CD4-positive, alpha-beta T cell (primary cell): ENCODE results near the gene ARSJ. TPM values are rescaled to one million over a fixed set of nuclear protein-coding genes. Genes with fewer than 3 reads are reported as not detected.

Experiments used
- ATAC-seq: fragments of 200-7000 bp; cut with Tn5 transposase; one replicate; pipeline ENCODE4 v1.10.0; 2022; ENCODE audit warnings: mild to moderate bottlenecking; ENCODE audit not compliant: poor library complexity
- CTCF ChIA-PET: fragments of 350-600 bp; sonication (Branson Sonifier 250); formaldehyde crosslinking; loops from one replicate; lab custom pipeline; 2021; ENCODE audit warnings: antibody characterized with exemption, inconsistent platforms; lab: Charles Lee
- POLR2A ChIA-PET: fragments of 350-600 bp; sonication (Branson Sonifier 250); formaldehyde crosslinking; loops from one replicate; lab custom pipeline; 2021; ENCODE audit warnings: antibody characterized with exemption, inconsistent platforms; lab: Charles Lee
- DNase-seq, 14 experiments: peaks; one replicate each; pipeline ENCODE4 v3.0.0-alpha.2; 2013 to 2020; ENCODE audit warnings: mixed read lengths in 2 of 14
- H3K27ac ChIP-seq, 2 donors: one replicate each; pipeline versions ENCODE4 v1.5.1 to v1.7.0; 2013; ENCODE audit warnings: low read length in 2 of 2, low read depth in 1 of 2, mild to moderate bottlenecking in 1 of 2
- H3K27me3 ChIP-seq, 2 experiments: 1 replicate in 1 of 2; 2 replicates in 1 of 2; pipeline versions ENCODE4 v1.6.1 to v1.7.0; 2013; ENCODE audit warnings: low read length in 2 of 2, control low read depth in 1 of 2, mild to moderate bottlenecking in 1 of 2, moderate library complexity in 1 of 2; ENCODE audit not compliant: insufficient read depth in 2 of 2, control insufficient read depth in 1 of 2
- H3K36me3 ChIP-seq: one replicate; pipeline ENCODE4 v1.6.1; 2013; ENCODE audit warnings: low read length, control low read depth; ENCODE audit not compliant: insufficient read depth
- H3K4me1 ChIP-seq: one replicate; pipeline ENCODE4 v1.6.1; 2013; ENCODE audit warnings: low read length, control low read depth; ENCODE audit not compliant: insufficient read depth
- H3K4me3 ChIP-seq: one replicate; pipeline ENCODE4 v1.5.1; 2013; ENCODE audit warnings: mild to moderate bottlenecking, low read length, moderate library complexity
- H3K9me3 ChIP-seq, 2 experiments: 1 replicate in 1 of 2; 2 replicates in 1 of 2; pipeline versions ENCODE4 v1.6.1 to v1.7.0; 2013; ENCODE audit warnings: low read length in 2 of 2, mild to moderate bottlenecking in 2 of 2, control low read depth in 1 of 2, moderate library complexity in 1 of 2; ENCODE audit not compliant: control insufficient read depth in 1 of 2, insufficient read depth in 1 of 2
- H3K27ac Mint-ChIP-seq: one replicate; pipeline ENCODE4 v1.8.0; 2020; ENCODE audit warnings: mixed read lengths
- H3K27me3 Mint-ChIP-seq: one replicate; pipeline ENCODE4 v1.8.0; 2021; ENCODE audit warnings: mixed read lengths
- H3K36me3 Mint-ChIP-seq: one replicate; pipeline ENCODE4 v1.8.0; 2021; ENCODE audit warnings: low read depth, mixed read lengths
- H3K4me1 Mint-ChIP-seq: one replicate; pipeline ENCODE4 v1.8.0; 2021; ENCODE audit warnings: low read depth, mixed read lengths
- H3K4me3 Mint-ChIP-seq: one replicate; pipeline ENCODE4 v1.8.0; 2020; ENCODE audit warnings: mild to moderate bottlenecking, mixed read lengths
- H3K9me3 Mint-ChIP-seq: one replicate; pipeline ENCODE4 v1.8.0; 2020; ENCODE audit warnings: mixed read lengths
- intact Hi-C, 2 experiments: fragments of 100-400 bp; cut with DNase I in 1 of 2; cut with micrococcal nuclease in 1 of 2; formaldehyde crosslinking; loops; one replicate each; pipeline versions ENCODE4 v1.15.1 to v1.9.0; 2023 to 2025; cut with DNase I, micrococcal nuclease
- total RNA-seq, 174 experiments: library from RNA in 2 of 174; stranded (reverse) in 2 of 174; gene quantifications; one replicate each; pipeline ENCODE4 v1.2.3 and lab custom pipeline; 2021 to 2026
- TF ChIP-seq, protein P1 (sequence below): fragments of 200-600 bp; IDR thresholded peaks from one replicate; pipeline ENCODE4 v1.8.0; 2022; ENCODE audit warnings: antibody characterized with exemption, mild to moderate bottlenecking

The ARSJ gene
- total RNA-seq, 2 experiments from 2014 or later: not detected

DNA sequence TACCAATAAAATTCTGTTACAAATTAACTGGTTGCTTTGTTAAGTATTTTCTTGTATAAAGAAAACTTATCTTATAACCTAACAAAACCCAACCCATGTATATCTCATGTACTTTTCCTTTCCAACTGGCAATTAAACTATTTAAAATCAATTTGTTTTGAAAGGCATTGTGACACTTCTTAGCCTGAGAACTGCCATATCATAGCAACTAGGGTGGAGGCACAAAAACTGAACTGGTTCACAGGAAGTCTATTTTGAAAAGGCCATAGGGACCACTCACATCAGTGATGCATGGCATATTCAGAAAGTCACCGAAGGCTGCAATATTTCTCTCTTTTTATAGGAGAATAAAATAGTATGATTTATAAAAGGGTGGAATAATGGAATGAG, 40.5 kb upstream of the ARSJ start:
- no peak overlapping the region for H3K4me3 ChIP-seq
- intact Hi-C loops: no loop called here
- no peaks in the 10 kb centered on the region for H3K4me1 ChIP-seq
- no peak overlapping the region for H3K27ac ChIP-seq
- POLR2A ChIA-PET: no interaction called here
- no peaks in the 10 kb centered on the region for H3K9me3 Mint-ChIP-seq
- H3K36me3 ChIP-seq: no peaks in the 10 kb centered on the region
- no peaks in the 10 kb centered on the region for H3K4me1 Mint-ChIP-seq
- no peaks in the 10 kb centered on the region for H3K27me3 Mint-ChIP-seq
- DNase-seq: no peak
- H3K4me3 Mint-ChIP-seq: no peak overlapping the region
- no peaks in the 10 kb centered on the region for H3K36me3 Mint-ChIP-seq
- ATAC-seq: no peak
- TF ChIP-seq, protein P1, sequence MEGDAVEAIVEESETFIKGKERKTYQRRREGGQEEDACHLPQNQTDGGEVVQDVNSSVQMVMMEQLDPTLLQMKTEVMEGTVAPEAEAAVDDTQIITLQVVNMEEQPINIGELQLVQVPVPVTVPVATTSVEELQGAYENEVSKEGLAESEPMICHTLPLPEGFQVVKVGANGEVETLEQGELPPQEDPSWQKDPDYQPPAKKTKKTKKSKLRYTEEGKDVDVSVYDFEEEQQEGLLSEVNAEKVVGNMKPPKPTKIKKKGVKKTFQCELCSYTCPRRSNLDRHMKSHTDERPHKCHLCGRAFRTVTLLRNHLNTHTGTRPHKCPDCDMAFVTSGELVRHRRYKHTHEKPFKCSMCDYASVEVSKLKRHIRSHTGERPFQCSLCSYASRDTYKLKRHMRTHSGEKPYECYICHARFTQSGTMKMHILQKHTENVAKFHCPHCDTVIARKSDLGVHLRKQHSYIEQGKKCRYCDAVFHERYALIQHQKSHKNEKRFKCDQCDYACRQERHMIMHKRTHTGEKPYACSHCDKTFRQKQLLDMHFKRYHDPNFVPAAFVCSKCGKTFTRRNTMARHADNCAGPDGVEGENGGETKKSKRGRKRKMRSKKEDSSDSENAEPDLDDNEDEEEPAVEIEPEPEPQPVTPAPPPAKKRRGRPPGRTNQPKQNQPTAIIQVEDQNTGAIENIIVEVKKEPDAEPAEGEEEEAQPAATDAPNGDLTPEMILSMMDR: no peak
- H3K27me3 ChIP-seq: no peaks in the 10 kb centered on the region
- no peaks in the 10 kb centered on the region for H3K9me3 ChIP-seq
- CTCF ChIA-PET: no interaction called here
- H3K27ac Mint-ChIP-seq: no peak overlapping the region

DNA sequence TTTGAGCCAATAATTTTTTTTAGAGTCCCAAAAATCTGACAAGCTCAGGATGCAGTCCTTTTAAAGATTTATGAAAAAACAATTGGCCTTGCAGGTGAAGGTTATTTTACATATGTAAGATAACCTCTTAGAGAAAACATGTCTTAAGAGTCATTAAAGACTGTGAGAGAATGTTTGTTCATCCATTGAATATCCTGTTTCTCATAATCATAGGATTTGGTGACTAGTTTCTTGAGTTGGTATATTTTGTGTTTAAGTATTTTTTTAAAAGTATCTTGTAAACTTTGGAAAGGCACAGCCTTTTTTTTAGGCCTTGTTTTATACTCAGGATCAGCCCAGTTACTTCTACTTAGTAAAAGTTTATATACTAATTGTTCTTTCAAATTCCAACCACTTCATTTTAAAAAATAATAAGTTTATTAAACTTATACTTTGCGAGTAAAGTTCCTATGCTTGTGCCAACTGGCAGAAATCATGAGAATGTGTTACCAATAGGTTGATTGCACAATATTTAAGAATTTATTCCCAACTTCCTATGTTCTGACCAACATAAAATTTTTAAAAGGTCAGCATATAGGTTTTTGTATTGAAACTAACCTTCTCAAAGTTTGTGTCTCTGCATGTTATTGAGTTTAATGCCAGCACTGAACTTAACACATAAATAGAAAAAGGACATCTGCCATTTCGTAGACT, 40.0 kb upstream of the ARSJ start:
- H3K27ac ChIP-seq: no peak overlapping the region
- Mint-ChIP-seq H3K27me3 (no peaks in the 10 kb centered on the region), H3K9me3 (no peaks in the 10 kb centered on the region), H3K27ac (no peak overlapping the region), H3K4me1 (no peaks in the 10 kb centered on the region), H3K4me3 (no peak overlapping the region), H3K36me3 (no peaks in the 10 kb centered on the region)
- H3K4me1 ChIP-seq: no peaks in the 10 kb centered on the region
- ATAC-seq: no peak
- CTCF ChIA-PET: no interaction called here
- H3K4me3 ChIP-seq: no peak overlapping the region
- no peaks in the 10 kb centered on the region for H3K9me3 ChIP-seq
- intact Hi-C loops: no loop called here
- DNase-seq: no peak
- no peaks in the 10 kb centered on the region for H3K27me3 ChIP-seq
- POLR2A ChIA-PET: no interaction called here
- TF ChIP-seq, protein P1: no peak
- H3K36me3 ChIP-seq: no peaks in the 10 kb centered on the region

DNA sequence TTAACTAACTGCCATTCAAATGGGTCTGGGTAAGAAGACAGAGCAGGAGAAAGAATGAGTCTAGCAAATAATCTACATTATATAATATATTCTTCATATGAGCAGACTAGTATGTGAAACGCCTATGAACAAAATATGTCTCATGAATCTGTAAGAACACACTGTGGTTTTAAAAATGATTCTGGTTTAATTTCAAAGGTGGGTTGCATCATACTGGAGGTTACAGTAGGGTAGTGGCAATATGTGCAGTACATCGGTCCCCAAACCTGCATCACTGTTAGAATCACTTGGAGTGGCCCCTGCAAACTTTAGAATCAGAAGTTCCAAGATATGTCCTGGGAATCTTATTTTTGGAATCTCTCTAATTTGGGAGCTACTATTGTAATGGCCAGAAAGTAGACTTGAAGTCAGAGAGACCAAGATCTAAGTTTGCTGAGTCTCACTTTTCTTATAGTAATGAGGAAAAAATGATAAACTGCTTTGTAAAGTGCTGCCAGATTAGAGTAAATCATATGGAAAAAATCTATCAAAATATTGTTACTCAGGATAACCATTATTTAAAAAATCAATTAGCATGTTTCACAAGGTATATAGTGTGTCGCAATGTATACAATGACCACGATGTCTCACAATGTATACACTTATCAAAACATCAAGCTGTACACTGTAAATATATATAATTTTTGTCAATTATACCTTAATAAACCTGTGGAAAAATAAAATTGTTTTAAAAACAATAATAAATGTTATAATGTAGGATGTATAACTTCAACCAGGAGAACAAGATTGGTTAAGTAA, 37.9 kb upstream of the ARSJ start:
- H3K27ac Mint-ChIP-seq: no peak overlapping the region
- no peaks in the 10 kb centered on the region for H3K27me3 ChIP-seq
- H3K36me3 Mint-ChIP-seq: no peaks in the 10 kb centered on the region
- H3K27ac ChIP-seq: no peak overlapping the region
- no peaks in the 10 kb centered on the region for H3K9me3 Mint-ChIP-seq
- DNase-seq: no peak
- ChIA-PET CTCF (no interaction called here), POLR2A (no interaction called here)
- no peaks in the 10 kb centered on the region for H3K4me1 Mint-ChIP-seq
- peaks cover 3% of the 10 kb centered on the region for H3K4me1 ChIP-seq
- no peaks in the 10 kb centered on the region for H3K27me3 Mint-ChIP-seq
- no peak overlapping the region for H3K4me3 ChIP-seq
- H3K9me3 ChIP-seq: no peaks in the 10 kb centered on the region
- ATAC-seq: no peak
- TF ChIP-seq, protein P1: no peak
- H3K36me3 ChIP-seq: no peaks in the 10 kb centered on the region
- no peak overlapping the region for H3K4me3 Mint-ChIP-seq
- intact Hi-C loops: no loop called here
